ENCODE measurements around the gene IQGAP3. TPM values are rescaled to one million over a fixed set of nuclear protein-coding genes. Genes with fewer than 3 reads are reported as not detected.

IQGAP3 gene
- total RNA-seq, 2 donors from 2014 or later = 13.6 to 57.9 TPM

DNA sequence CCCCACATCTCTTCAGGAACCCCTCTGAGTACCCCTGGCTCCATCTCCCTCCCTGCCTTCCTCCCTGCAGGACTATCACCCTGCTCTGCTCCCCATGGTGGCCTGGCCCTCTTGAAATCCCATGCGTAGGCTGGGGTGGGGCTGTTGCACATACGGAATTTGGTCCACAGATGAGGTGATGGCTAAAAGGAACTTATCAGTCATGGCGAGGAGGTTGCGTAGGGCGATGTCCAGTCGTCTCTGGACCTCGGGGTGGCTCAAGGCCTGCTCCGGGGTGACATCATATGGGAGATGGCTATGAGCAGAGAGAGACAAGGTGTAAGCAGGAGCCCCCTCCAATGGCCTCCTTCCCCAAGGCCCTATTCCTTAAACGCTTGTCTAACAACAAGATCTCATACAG lies 35.3 kb downstream of the IQGAP3 start:
- no peak for DNase-seq
- Histone ChIP-seq H3K4me1 (no peaks in the 10 kb centered on the region), H3K4me3 (no peak overlapping the region), H3K27ac (no peak overlapping the region), H3K9ac (ENCODE audit: low read depth in 2 of 2, low read length in 2 of 2) (no peak overlapping the region), H3K9me3 (no peaks in the 10 kb centered on the region), H3K27me3 (no peaks in the 10 kb centered on the region), H3K36me3 (no peaks in the 10 kb centered on the region)
- TF ChIP-seq, protein P1, sequence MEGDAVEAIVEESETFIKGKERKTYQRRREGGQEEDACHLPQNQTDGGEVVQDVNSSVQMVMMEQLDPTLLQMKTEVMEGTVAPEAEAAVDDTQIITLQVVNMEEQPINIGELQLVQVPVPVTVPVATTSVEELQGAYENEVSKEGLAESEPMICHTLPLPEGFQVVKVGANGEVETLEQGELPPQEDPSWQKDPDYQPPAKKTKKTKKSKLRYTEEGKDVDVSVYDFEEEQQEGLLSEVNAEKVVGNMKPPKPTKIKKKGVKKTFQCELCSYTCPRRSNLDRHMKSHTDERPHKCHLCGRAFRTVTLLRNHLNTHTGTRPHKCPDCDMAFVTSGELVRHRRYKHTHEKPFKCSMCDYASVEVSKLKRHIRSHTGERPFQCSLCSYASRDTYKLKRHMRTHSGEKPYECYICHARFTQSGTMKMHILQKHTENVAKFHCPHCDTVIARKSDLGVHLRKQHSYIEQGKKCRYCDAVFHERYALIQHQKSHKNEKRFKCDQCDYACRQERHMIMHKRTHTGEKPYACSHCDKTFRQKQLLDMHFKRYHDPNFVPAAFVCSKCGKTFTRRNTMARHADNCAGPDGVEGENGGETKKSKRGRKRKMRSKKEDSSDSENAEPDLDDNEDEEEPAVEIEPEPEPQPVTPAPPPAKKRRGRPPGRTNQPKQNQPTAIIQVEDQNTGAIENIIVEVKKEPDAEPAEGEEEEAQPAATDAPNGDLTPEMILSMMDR (IDR thresholded peaks at IDR 0.05) = no peak
- intact Hi-C loops (cut with DNase I) = no loop called here

DNA sequence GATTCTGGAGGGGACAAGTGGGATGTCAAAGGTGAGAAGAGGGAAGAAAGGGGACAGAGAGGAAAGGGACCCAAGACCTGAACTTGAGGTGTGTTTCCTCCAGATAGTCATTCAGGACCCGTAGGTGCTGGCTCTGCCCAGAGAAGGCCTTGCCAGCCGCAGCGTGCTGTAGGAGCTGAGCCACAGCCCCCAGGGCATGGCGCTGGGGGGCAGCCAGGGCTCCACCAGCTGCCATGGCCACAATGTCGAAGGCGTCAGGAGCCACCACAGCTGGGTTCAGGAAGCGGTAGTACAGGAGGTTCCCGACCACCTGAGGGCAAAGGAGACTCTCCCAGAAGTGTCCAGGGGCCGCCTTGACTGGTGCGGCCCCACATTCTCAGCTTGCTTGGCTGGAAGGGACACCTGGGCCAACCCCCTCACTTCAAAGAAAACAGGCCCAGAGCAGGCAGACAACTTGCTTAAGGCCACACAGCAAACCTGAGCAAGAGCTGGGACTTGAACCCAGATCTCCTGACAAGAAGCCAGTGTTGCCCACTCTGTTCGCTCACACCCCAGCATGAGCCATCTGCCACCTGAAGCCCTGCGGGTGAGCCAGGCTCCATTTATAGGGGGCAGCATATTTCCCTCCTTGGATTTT lies 37.8 kb downstream of the IQGAP3 start:
- Histone ChIP-seq H3K9ac (ENCODE audit: low read depth in 2 of 2, low read length in 2 of 2) (no peak overlapping the region), H3K4me3 (no peak overlapping the region), H3K9me3 (no peaks in the 10 kb centered on the region), H3K4me1 (no peaks in the 10 kb centered on the region), H3K36me3 (no peaks in the 10 kb centered on the region), H3K27ac (no peak overlapping the region), H3K27me3 (no peaks in the 10 kb centered on the region)
- TF ChIP-seq, protein P1 (IDR thresholded peaks at IDR 0.05) = no peak
- no peak for DNase-seq
- intact Hi-C loops (cut with DNase I) = no loop called here

DNA sequence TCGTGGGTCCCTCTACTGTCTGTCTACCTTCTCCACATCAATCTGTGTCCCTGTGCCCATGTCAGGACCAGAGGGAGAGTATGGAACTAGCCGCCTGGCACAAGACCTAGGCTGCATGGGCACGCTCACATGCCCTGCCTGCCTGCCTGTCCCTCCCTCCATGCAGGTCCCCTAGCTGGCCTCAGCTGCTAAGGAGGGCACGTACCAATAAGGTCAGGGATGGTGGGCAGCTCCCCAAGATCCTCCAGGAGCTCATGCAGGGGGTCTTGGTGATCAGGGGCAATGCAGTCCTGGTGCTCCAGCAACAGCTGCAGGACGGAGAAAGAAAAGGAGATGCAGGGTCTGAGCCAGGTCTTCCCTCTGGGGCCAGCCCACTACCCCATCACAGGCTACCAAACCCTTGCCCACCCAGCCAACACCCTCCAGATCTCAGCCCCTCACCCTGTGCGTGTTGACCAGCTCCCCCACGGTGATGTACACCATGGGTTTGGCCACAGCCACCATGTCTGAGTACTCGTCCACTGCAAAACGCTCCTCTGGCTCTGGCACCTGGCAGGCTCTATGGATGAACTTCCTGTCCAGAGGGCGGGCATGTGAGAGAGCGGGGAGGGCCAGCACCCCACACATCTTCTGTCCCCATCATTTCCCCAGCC lies 38.7 kb downstream of the IQGAP3 start:
- Histone ChIP-seq H3K9me3 (no peaks in the 10 kb centered on the region), H3K27ac (no peak overlapping the region), H3K4me1 (no peaks in the 10 kb centered on the region), H3K36me3 (no peaks in the 10 kb centered on the region), H3K4me3 (no peak overlapping the region), H3K9ac (ENCODE audit: low read depth in 2 of 2, low read length in 2 of 2) (no peak overlapping the region), H3K27me3 (no peaks in the 10 kb centered on the region)
- TF ChIP-seq, protein P1 (IDR thresholded peaks at IDR 0.05) = no peak
- intact Hi-C loops (cut with DNase I) = no loop called here
- DNase-seq = no peak

DNA sequence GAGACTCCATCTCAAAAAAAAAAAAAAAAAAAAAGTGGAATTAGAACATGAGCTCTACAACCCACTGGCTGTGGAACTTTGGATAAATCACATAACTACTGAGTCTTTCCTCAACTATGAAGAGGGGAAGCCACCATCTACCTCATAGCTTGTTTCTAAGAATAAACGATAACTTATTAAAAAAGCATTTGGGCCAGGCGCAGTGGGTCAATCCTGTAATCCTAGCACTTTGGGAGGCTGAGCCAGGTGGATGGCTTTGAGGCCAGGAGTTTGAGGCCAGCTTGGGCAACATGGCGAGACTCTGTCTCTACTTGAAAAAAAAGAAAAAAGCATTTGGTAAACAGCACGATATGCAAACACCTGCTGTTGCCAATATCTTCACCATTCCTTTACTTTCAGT lies 40.0 kb downstream of the IQGAP3 start:
- Histone ChIP-seq H3K27me3 (no peaks in the 10 kb centered on the region), H3K36me3 (no peaks in the 10 kb centered on the region), H3K27ac (no peak overlapping the region), H3K9ac (ENCODE audit: low read depth in 2 of 2, low read length in 2 of 2) (no peak overlapping the region), H3K4me1 (no peaks in the 10 kb centered on the region), H3K4me3 (no peak overlapping the region), H3K9me3 (no peaks in the 10 kb centered on the region)
- intact Hi-C loops (cut with DNase I) = no loop called here
- DNase-seq = no peak
- TF ChIP-seq, protein P1 (IDR thresholded peaks at IDR 0.05) = no peak

DNA sequence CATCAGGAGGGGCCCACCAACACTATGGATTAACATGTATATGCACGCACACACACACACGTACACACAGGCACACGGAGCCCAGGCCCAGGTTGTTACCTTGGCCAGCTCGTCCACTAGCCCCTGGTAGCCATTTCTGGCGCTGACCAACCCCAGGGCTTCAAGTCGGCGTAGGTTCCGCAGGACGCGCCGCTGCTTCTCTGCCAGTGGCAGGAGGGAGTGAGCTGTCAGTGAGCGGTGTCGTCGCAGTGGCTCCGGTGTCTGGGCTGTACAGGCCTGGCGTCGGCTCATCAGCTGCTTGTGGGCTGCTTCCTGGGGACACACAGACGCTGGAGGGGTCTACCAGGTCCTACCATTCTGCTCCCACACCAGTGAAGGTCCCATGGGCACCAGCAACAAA lies 42.4 kb downstream of the IQGAP3 start:
- Histone ChIP-seq H3K27me3 (no peaks in the 10 kb centered on the region), H3K4me1 (no peaks in the 10 kb centered on the region), H3K4me3 (no peak overlapping the region), H3K36me3 (no peaks in the 10 kb centered on the region), H3K9ac (ENCODE audit: low read depth in 2 of 2, low read length in 2 of 2) (no peak overlapping the region), H3K9me3 (no peaks in the 10 kb centered on the region), H3K27ac (no peak overlapping the region)
- intact Hi-C loops (cut with DNase I) = no loop called here
- DNase-seq = no peak
- TF ChIP-seq, protein P1 (IDR thresholded peaks at IDR 0.05) = no peak
